ENCODE measurements around the gene PHAF1.
"Not testable (repeated sequence)": the region's sequence is repeated elsewhere in the genome, so short reads cannot be mapped to it uniquely, and the experiment has no call there.

PHAF1 gene

GRCh38 chr16:67112591-67113399 lies 3.1 kb downstream of the PHAF1 start:
- H3K4me3 ChIP-seq (ENCODE audit: low read depth, low read length), result no peak overlapping the region
- DNase-seq (ENCODE audit: low read depth), result no peak
- no peak for TF ChIP-seq CTCF (IDR thresholded peaks at IDR 0.05; ENCODE audit: low read depth, low read length, missing control alignments)

GRCh38 chr16:67114793-67115192 lies 5.1 kb downstream of the PHAF1 start:
- no peak overlapping the region for H3K4me3 ChIP-seq (ENCODE audit: low read depth, low read length)
- DNase-seq (ENCODE audit: low read depth), result no peak
- no peak for TF ChIP-seq CTCF (IDR thresholded peaks at IDR 0.05; ENCODE audit: low read depth, low read length, missing control alignments)

GRCh38 chr16:67115639-67116038 lies 5.9 kb downstream of the PHAF1 start:
- no peak for DNase-seq (ENCODE audit: low read depth)
- H3K4me3 ChIP-seq (ENCODE audit: low read depth, low read length), result no peak overlapping the region
- TF ChIP-seq CTCF (IDR thresholded peaks at IDR 0.05; ENCODE audit: low read depth, low read length, missing control alignments), result no peak

GRCh38 chr16:67116388-67117311 lies 6.9 kb downstream of the PHAF1 start:
- H3K4me3 ChIP-seq (ENCODE audit: low read depth, low read length), result no peak overlapping the region
- DNase-seq (ENCODE audit: low read depth), result no peak
- TF ChIP-seq CTCF (IDR thresholded peaks at IDR 0.05; ENCODE audit: low read depth, low read length, missing control alignments), result no peak

GRCh38 chr16:67117716-67118115 lies 8.0 kb downstream of the PHAF1 start:
- DNase-seq (ENCODE audit: low read depth), result no peak
- TF ChIP-seq CTCF (IDR thresholded peaks at IDR 0.05; ENCODE audit: low read depth, low read length, missing control alignments), result no peak

GRCh38 chr16:67120025-67120424 lies 10.3 kb downstream of the PHAF1 start:
- no peak for DNase-seq (ENCODE audit: low read depth)
- no peak overlapping the region for H3K4me3 ChIP-seq (ENCODE audit: low read depth, low read length)
- no peak for TF ChIP-seq CTCF (IDR thresholded peaks at IDR 0.05; ENCODE audit: low read depth, low read length, missing control alignments)

More at GRCh38 chr16:67117716-67118115, 8.0 kb downstream of the PHAF1 start:
- H3K4me3 ChIP-seq (ENCODE audit: low read depth, low read length), result no peak overlapping the region

- not testable (repeated sequence) for DNase-seq (ENCODE audit: low read depth); H3K4me3 ChIP-seq (ENCODE audit: low read depth, low read length)
These were observed 13.1 kb downstream of the PHAF1 start for GRCh38 chr16:67122799-67123198.
